Astrocyte (in vitro differentiated cells and primary cell): ENCODE measurements around the gene C11orf24.

Experiments
- EZH2 ChIP-seq: IDR thresholded peaks from 2 replicates; pipeline ENCODE4 v1.6.1; 2012; ENCODE audit warnings: mild to moderate bottlenecking, low read length, inconsistent platforms; ENCODE audit not compliant: insufficient read depth
- TF ChIP-seq, protein P1 (sequence below): IDR thresholded peaks from 2 replicates; pipeline ENCODE4 v1.5.1; 2011; ENCODE audit warnings: low read depth, mild to moderate bottlenecking, inconsistent platforms, low read length, moderate library complexity; ENCODE audit not compliant: insufficient read depth

GRCh38 chr11:68264244-68264643 is 7.5 kb downstream of the C11orf24 start:
- TF ChIP-seq, protein P1, sequence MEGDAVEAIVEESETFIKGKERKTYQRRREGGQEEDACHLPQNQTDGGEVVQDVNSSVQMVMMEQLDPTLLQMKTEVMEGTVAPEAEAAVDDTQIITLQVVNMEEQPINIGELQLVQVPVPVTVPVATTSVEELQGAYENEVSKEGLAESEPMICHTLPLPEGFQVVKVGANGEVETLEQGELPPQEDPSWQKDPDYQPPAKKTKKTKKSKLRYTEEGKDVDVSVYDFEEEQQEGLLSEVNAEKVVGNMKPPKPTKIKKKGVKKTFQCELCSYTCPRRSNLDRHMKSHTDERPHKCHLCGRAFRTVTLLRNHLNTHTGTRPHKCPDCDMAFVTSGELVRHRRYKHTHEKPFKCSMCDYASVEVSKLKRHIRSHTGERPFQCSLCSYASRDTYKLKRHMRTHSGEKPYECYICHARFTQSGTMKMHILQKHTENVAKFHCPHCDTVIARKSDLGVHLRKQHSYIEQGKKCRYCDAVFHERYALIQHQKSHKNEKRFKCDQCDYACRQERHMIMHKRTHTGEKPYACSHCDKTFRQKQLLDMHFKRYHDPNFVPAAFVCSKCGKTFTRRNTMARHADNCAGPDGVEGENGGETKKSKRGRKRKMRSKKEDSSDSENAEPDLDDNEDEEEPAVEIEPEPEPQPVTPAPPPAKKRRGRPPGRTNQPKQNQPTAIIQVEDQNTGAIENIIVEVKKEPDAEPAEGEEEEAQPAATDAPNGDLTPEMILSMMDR = no peak
- TF ChIP-seq EZH2 = no peak
